GM19099 (cell line): ENCODE results near the gene AGBL4.

Source experiments
- POLR2A ChIP-seq: IDR thresholded peaks from 3 replicates; pipeline ENCODE4 v1.6.1; 2011; ENCODE audit warnings: low read depth; ENCODE audit not compliant: insufficient read length; ENCODE audit errors: extremely low read depth

AGBL4 gene

DNA sequence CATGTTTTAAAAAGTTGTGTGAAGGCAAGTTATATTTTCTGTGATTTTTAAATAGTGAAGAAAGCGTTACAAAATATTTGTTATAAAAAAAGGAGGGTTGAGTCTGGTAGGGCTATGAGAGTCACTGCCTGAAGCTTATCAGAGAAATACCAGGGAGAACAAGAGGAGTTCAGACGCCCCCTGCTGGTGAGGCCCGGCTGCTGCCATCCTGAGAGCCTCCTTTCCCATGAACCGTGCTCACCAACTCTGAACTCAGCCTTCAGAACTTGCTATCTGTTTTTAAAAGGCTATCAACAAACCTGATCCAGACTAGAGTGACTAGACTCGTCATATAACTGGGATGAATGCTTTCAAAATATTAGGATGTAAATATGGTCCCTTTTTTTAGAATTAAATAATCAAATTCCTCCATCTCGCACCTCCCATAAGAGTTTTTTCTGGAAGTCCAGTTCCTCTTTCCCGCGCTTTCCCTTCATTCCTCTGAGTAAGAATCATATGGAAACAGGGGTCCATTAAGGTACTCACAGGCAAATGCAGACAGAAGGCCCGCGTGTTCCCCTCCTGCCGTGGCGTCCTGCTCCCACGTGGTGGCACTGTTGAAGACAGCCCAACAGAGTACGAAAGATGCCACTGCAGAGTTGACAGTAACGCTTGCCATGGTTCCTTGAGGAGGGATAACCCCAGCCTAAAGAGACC lies 1525.5 kb downstream of the AGBL4 start:
- TF ChIP-seq POLR2A, result no peak

DNA sequence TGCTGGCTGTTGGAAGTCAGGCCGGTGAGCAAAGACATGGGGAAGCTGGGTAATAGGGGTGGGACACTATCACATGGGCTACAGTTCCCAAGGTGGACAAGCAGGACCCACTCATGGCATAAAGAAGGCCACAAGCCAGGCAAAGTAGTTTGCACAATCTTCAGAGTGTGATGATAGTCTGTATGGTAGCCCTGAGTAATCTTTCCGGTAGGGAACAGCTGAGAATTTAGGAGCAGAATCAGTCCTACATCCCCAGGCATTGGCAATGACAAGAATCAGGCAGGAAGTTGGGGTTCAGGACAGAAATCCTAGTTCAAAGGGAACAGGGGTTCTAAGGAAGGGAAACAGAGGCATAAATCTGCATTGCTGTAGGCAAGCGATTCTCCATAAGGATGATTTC lies 1527.8 kb downstream of the AGBL4 start:
- TF ChIP-seq POLR2A, result no peak

DNA sequence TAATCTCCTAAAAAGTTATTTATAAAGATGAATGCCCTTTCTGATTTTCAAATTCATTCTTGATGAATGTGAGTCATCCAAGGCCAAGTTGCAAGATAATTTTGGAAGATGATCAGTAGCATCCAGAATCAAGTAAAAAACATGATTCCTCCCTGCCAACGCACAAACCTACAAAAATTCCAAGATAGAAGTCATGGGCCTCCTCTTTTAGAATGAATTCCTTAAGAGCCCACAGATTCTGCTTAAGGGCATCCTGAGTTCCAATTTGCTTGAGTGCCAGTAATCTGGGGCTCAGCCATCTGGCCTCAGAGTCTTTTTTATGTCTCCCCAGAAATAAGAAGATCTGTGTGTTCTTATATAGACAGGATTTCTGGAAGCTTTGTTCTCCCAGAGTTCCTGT lies 1528.6 kb downstream of the AGBL4 start:
- TF ChIP-seq POLR2A, result no peak

DNA sequence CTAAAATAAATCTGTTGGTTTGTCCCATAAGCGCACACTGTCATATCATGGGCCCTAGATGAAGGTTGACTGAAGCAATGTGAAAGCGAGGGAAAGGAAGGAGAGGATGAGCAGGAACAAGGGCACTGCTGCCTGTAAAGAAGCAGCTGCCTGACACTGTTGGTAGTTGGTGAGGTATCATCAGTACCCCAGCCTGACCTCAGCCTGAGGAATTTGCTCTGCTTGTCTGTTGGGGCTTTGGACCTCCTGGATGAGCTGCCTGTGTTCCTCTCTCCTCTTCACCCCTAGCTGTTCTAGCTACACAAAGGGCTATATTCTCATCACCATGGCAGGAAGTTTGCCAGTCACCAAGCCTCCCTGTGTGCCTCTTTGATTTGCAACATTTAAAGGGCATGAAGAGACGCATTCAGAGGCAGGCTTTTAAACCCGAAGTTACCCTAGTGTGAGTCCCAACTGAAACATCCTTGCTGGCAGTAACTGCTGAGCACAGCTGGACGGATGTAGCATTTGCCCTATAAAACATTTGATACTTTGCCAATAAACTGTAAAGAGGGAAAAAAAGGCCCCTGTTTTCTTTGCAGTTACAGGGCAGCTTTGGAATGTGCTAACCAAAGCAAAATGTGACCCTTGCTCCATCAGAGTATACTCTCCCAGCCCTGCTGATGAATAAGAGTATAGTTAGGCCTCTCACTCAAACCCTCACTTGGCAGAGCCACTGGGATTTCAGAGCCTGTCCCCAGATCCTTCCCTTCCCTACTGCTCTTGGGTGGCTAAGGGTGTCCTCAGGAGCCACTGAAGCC lies 1529.6 kb downstream of the AGBL4 start:
- no peak for TF ChIP-seq POLR2A

DNA sequence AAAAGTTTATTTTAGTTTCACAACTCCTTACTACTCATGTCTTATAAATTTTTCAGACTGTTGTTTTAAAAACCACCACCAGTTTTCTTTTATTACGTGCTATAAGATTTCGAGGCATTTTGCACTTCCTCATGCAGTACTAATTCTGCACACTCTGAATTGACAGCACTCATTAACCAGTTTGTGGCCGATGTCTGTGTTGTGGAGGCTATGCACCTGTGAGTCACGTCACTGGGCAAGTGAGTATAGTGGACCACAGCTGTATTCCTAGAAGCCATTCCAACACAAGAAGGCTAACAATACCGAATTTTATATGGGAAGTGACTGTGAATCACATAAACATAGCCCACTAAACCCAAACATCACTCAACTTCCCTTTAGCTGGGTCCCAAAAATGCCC lies 1530.7 kb downstream of the AGBL4 start:
- no peak for TF ChIP-seq POLR2A

DNA sequence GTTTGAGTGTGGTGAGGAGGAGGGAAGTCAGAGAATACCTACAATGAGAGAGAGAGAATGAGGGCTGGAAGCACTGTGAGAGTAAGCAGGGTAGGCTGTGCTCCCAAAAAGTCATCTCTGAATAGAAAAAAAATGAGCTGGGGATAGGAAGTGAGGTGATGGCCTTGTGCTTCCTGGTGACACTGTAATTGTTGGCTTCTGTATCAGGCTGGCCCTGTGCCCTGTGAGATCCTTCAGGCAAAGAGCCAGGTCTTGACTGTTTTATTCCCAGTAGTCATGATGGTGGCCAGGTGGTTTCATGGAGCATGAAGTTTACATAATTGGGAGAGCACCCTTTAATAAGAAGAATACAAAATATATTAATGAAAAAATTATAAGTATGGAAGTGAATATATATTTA lies 1531.4 kb downstream of the AGBL4 start:
- TF ChIP-seq POLR2A, result no peak

DNA sequence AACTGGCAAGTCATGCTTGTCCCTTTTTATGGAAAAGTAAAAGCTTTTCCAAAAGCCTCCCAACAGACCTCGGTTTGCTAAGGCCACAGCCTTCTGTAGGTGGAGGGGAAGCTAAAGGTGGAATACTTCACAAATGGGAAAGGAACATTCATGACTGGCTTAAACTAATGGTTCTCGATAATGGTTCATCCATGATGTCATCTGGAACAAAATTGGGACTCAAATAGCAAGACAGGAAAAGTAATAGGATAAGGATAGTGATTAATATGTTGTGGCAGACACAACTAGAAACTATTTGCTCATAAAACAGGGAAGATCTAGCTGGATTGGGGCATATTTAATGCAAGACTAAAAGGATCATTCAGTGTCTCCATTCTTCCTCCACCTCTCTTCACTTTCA lies 1535.0 kb downstream of the AGBL4 start:
- TF ChIP-seq POLR2A, result no peak
